ENCODE measurements around the gene S100PBP. TPM values are rescaled to one million over a fixed set of nuclear protein-coding genes. Genes with fewer than 3 reads are reported as not detected.

Gene S100PBP
- total and polyA plus RNA-seq, 2 donors from 2014 or later, result 14.3 to 40.1 TPM

- Histone ChIP-seq H3K9ac (ENCODE audit: low read length in 3 of 3) (no peak overlapping the region), H3K9me3 (ENCODE audit: control insufficient read depth in 2 of 3, insufficient read depth in 1 of 3, low read length in 3 of 3) (no peaks in the 10 kb centered on the region), H3K36me3 (ENCODE audit: control insufficient read depth in 2 of 3, insufficient read depth in 3 of 3, low read length in 3 of 3) (peaks cover 0 to 11% (median 6%) of the 10 kb centered on the region in 3 donors), H3K27ac (ENCODE audit: low read depth in 2 of 2, low read length in 2 of 2) (no peak overlapping the region), H3K27me3 (ENCODE audit: control insufficient read depth, insufficient read depth, low read length) (no peaks in the 10 kb centered on the region), H3K4me1 (ENCODE audit: control insufficient read depth in 2 of 3, insufficient read depth in 2 of 3, low read depth in 1 of 3, low read length in 3 of 3) (peaks cover 0 to 8% (median 8%) of the 10 kb centered on the region in 3 donors), H3K4me3 (ENCODE audit: low read length in 3 of 3) (no peak overlapping the region)
- intact Hi-C loops (cut with DNase I), result loop anchor here (5.0 kb wide), 1 partner anchor 59 kb away; no protein-coding TSS in a partner anchor
- DNase-seq, result peak in 4 of 5 donors; percentile 61 to 81 (median 71)
- TF ChIP-seq CTCF (IDR thresholded peaks at IDR 0.05; ENCODE audit: borderline replicate concordance, extremely low read depth, insufficient read depth), result no peak
- no peak for FAIRE-seq
Observed at GRCh38 chr1:32771561-32772280, 45.7 kb upstream of the S100PBP start.

- no peak for TF ChIP-seq CTCF (IDR thresholded peaks at IDR 0.05; ENCODE audit: borderline replicate concordance, extremely low read depth, insufficient read depth)
- H3K9ac ChIP-seq (ENCODE audit: low read length in 3 of 3), result no peak overlapping the region
- FAIRE-seq (no peak), DNase-seq (peak in 1 of 5 donors; percentile 19)
- H3K27me3 ChIP-seq (ENCODE audit: control insufficient read depth, insufficient read depth, low read length), result no peaks in the 10 kb centered on the region
- peaks cover 0 to 11% (median 6%) of the 10 kb centered on the region in 3 donors for H3K36me3 ChIP-seq (ENCODE audit: control insufficient read depth in 2 of 3, insufficient read depth in 3 of 3, low read length in 3 of 3)
- no peak overlapping the region for H3K4me3 ChIP-seq (ENCODE audit: low read length in 3 of 3)
- intact Hi-C loops (cut with DNase I), result loop anchor here (5.0 kb wide), 1 partner anchor 60 kb away; no protein-coding TSS in a partner anchor
- H3K27ac ChIP-seq (ENCODE audit: low read depth in 2 of 2, low read length in 2 of 2), result no peak overlapping the region
- H3K4me1 ChIP-seq (ENCODE audit: control insufficient read depth in 2 of 3, insufficient read depth in 2 of 3, low read depth in 1 of 3, low read length in 3 of 3), result peaks cover 0 to 4% (median 1%) of the 10 kb centered on the region in 3 donors
- H3K9me3 ChIP-seq (ENCODE audit: control insufficient read depth in 2 of 3, insufficient read depth in 1 of 3, low read length in 3 of 3), result no peaks in the 10 kb centered on the region
Observed at GRCh38 chr1:32772281-32773017, 45.0 kb upstream of the S100PBP start.

GRCh38 chr1:32773018-32773763 lies 44.3 kb upstream of the S100PBP start:
- DNase-seq (peak; percentile 86 to 91 (median 91)), FAIRE-seq (no peak)
- H3K27me3 ChIP-seq (ENCODE audit: control insufficient read depth, insufficient read depth, low read length), result no peaks in the 10 kb centered on the region
- H3K4me1 ChIP-seq (ENCODE audit: control insufficient read depth in 2 of 3, insufficient read depth in 2 of 3, low read depth in 1 of 3, low read length in 3 of 3), result no peaks in the 10 kb centered on the region
- no peak overlapping the region for H3K4me3 ChIP-seq (ENCODE audit: low read length in 3 of 3)
- intact Hi-C loops (cut with DNase I), result loop anchor here (5.0 kb wide), 1 partner anchor 61 kb away; no protein-coding TSS in a partner anchor
- H3K9me3 ChIP-seq (ENCODE audit: control insufficient read depth in 2 of 3, insufficient read depth in 1 of 3, low read length in 3 of 3), result no peaks in the 10 kb centered on the region
- H3K27ac ChIP-seq (ENCODE audit: low read depth in 2 of 2, low read length in 2 of 2), result no peak overlapping the region
- H3K36me3 ChIP-seq (ENCODE audit: control insufficient read depth in 2 of 3, insufficient read depth in 3 of 3, low read length in 3 of 3), result peaks cover 0 to 11% (median 6%) of the 10 kb centered on the region in 3 donors
- TF ChIP-seq CTCF (IDR thresholded peaks at IDR 0.05; ENCODE audit: borderline replicate concordance, extremely low read depth, insufficient read depth), result peak; percentile 89
- H3K9ac ChIP-seq (ENCODE audit: low read length in 3 of 3), result no peak overlapping the region
